COLO668 (cell line): ENCODE results near the gene ENTPD2.

Experiments
- DNase-seq: peaks from one replicate; lab custom pipeline; 2025; ENCODE audit not compliant: unreplicated experiment; lab: John Stamatoyannopoulos, UW

Gene ENTPD2

GRCh38 chr9:137031904-137032640 is 21.8 kb downstream of the ENTPD2 start, which contains the start of gene FUT7:
FUT7 (minus strand) TSS chr9:137032088; CDS start chr9:137031991, 97 bp downstream.
- DNase-seq = peak; percentile 26

DNA sequence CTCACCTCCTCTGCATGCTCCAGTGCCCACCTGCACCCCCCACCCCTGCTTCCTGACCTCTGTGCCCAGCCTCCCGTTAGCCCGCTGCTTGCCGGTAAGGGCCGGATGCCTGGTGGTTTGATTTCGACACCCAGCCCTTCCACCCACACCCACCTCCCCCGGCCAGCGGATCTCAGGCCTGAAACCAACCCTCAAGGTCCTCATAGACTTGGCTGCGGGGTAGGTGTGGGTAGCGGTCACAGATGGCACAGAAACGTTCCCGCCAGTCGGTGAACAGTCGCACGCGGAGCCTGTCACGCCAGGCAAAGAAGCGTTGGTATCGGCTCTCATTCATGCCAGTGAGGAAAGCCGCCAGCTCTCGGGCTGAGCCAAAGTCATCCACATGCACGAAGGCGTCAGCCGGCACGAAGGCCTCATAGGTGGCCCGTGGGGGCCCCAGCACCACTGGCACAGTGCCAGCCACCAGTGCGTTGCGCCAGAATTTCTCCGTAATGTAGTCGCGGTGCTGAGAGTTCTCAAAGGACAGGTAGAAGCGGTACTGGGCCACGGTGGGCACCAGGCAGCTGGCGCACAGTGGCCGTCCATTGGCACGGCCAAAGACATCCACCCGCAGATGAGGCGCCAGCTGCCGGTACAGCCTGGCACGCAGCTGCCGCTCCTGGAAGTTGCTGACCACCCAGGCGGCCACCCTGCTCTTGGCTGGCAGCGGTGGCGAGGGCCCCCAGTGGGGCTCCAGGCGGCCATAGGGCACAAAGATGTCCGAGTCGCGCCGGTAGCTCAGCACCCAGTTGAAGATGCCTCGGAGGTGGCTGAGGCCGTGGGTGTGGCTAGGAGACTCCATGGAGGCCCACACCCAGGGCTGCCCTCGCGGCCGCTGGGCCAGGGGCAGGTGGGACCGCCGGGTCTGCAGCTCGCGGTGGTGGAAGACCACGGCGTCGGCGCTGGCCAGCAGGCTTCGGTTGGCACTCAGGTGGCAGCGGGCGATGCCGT is 23.0 kb downstream of the ENTPD2 start:
- peak; percentile 24 for DNase-seq

DNA sequence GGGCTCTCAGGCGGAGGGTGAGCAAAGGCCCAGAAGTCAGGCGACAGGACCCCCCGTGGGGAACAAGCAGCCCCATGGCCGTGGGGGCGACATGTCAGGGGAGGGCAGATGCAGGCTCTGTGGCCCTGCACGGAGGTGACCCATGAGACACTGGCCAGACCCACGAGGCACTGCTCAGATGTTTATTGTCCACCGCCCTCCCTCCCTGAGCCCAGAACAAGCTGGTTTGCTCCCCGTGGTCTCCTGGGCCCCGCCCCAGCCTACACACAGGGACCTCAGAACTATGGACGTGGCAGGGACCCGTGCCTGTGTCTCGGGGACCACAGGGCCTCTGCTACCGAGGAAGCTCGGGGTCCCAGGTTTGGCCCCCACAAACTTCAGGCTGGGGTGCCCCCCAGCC is 23.9 kb downstream of the ENTPD2 start:
- no peak for DNase-seq

- peak; percentile 80 for DNase-seq
Measured at GRCh38 chr9:137029058-137029936, 24.6 kb downstream of the ENTPD2 start.

DNA sequence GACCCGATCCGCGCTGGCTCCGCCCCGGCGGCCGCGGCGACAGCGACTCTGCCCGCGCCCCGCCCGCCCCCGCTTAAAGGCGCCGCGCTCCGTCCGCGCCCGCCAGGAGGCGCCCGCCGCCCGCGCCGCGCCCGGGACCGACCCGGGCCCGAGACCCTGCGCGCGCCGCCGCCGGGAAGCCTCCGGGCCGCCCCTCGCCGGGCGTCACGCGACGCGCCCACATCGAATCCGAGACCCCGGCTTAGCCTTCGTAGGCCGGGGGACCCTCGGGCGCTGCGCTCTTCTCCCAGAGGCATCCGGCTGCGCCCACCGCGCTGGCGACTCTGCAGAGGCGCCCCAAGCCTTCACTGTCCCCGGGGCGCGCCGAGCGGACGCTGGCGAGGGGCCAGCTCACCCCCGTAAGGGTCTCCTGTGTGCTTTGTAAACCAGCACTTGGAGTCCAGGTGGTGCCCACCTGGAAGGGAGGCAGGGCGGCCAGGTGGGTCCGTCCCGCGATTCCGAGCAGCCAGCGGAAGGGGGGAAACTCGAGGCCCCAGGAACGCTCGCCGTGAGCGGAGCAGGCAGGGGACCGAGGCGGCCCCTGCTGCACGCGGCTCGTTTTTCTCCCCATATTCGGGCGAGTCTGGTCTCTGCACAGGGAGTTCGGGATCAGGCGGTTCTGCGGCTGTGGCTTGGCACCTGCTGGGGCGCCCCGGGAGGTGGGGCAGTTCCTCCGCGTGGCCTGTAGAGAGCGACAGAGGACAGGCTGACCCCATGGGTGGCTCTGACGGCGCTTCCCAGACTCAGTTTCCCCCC is 25.4 kb downstream of the ENTPD2 start:
- peak; percentile 89 for DNase-seq

GRCh38 chr9:137027369-137028262 is 26.2 kb downstream of the ENTPD2 start, which contains the start of gene ABCA2:
ABCA2 (minus strand) TSS chr9:137028237; CDS start chr9:137028140, 97 bp downstream.
- peak; percentile 71 for DNase-seq

DNA sequence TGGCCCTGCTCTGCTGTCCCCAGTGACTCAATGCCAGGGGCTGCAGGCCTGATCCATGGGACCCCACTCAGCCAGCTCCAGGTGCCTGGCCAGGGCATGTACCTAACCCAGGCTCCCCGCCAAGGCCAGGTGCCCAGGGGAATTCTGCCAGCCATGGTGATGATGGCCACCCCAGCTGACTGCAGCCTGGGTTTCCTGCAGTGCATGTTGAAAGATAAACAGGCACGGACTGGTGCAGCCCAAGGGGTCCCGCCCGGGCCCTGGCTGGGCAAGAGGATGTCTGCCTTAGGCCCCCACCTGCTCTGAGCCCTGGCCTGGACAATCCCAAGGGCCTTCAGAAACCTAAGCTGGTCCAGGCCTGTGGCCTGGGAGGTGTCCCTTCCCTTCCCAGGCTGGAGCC is 27.0 kb downstream of the ENTPD2 start:
- DNase-seq = peak; percentile 51

GRCh38 chr9:137026384-137026783 is 27.5 kb downstream of the ENTPD2 start:
- DNase-seq = peak; percentile 51

GRCh38 chr9:137025517-137025966 is 28.3 kb downstream of the ENTPD2 start:
- peak; percentile 97 for DNase-seq

- no peak for DNase-seq
Measured at GRCh38 chr9:137023583-137023991, 30.3 kb downstream of the ENTPD2 start.

GRCh38 chr9:137023157-137023556 is 30.7 kb downstream of the ENTPD2 start:
- DNase-seq = no peak

DNA sequence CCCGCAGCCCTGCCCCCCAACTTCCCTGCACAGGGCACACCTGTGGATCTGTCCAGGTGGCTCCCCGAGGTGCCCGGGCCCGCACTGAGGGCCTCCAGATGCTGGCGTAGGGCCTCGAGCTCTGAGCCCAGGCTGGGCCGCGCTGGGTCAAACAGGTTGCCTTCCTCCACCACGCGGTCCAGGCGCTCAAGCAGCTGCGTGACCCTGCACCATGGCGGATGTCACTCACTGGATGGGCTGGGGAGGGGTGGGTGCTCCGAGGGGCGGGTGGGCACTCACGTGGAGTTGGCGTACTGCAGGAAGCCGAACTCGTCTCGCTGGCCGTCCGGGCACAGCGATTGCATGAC is 31.2 kb downstream of the ENTPD2 start:
- no peak for DNase-seq

GRCh38 chr9:137021979-137022661 is 31.7 kb downstream of the ENTPD2 start:
- DNase-seq = peak; percentile 88

DNA sequence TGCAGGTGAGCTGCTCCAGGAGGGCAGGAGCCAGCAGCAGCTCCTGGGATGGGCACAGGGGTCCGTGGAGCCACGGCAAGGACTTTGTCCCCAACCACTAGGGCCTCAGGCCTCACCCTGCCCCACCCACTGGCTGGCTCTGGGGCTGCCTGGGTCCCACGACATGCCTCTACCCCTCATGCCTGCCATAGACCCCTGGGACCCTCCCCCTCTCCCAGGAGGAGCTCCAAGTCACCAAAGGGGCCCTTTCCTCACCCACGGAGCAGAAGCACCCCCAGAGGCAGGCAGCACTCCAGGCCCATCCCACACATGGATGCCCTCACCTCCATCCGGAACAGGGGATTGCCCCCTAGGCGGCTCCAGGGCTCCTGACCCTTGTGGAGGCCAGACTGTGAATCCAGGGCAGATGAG is 32.3 kb downstream of the ENTPD2 start:
- no peak for DNase-seq

DNA sequence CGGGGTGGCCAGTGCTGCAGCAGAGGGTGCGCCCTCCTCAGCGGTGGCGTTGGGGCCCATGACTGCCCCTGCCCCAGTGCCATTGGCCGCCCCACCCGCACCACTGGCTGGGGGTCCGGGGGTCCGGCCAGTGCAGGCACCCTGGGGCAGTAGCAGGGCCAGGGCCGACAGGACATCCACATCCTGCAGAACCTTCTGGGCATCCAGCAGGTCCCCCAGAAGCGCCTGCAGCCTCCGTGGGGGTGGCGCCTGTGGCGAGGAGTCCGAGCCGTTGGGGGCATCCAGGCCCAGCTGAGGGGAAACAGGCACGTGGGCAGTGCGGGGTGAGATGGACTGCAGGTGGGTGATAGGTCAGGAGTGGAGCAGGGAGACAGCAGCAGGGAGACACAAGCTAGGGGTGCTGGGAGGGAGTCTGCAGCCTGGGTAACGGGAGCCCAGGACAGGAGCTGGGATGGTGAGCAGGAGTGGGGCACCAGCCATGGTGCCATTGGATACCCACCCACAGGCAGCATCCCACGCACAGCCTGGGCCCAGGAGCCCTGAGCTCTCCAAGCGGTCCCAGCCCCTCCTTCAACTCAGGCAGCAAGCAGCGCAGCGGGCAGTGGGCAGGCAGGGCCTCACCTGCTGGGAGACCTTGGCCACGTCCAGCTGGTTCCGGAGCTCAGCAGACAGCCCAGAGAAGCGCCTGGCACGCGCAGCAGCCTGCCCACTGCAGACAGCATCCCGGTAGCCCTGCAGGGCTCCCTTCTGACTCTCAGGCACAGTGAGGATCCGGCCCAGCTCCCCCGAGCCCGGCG is 32.9 kb downstream of the ENTPD2 start:
- DNase-seq = no peak

- DNase-seq = no peak
Measured at GRCh38 chr9:137019891-137020683, 33.8 kb downstream of the ENTPD2 start.
